Testis (tissue), 3 donors: ENCODE data around the gene FXYD4. TPM values are rescaled to one million over a fixed set of nuclear protein-coding genes. Genes with fewer than 3 reads are reported as not detected.

Experiments used
- DNase-seq: peaks from one replicate; pipeline ENCODE4 v3.0.0-alpha.2; 2019
- H3K27ac ChIP-seq, 2 donors: fragments of 200-600 bp; sonication (generic); one replicate each; pipeline ENCODE4 v1.5.1; 2019
- H3K27me3 ChIP-seq: fragments of 200-600 bp; sonication (generic); one replicate; pipeline ENCODE4 v1.5.1; 2019
- H3K36me3 ChIP-seq: fragments of 200-600 bp; sonication (generic); one replicate; pipeline ENCODE4 v1.5.1; 2017; ENCODE audit warnings: low read depth; ENCODE audit errors: missing control alignments
- H3K4me1 ChIP-seq: fragments of 200-600 bp; sonication (generic); one replicate; pipeline ENCODE4 v1.5.1; 2019
- H3K4me3 ChIP-seq, 2 donors: fragments of 200-600 bp; sonication (generic); one replicate each; pipeline ENCODE4 v1.5.1; 2017 to 2019
- H3K9me3 ChIP-seq: fragments of 200-600 bp; sonication (generic); one replicate; pipeline ENCODE4 v1.5.1; 2017
- CTCF ChIP-seq, 3 experiments: fragments of 450-650 bp in 2 of 3; fragments of 200-600 bp in 1 of 3; sonication (generic) in 1 of 3; IDR thresholded peaks; one replicate each; pipeline ENCODE4 v1.5.1; 2016 to 2019; ENCODE audit warnings: antibody characterized with exemption in 3 of 3, mild to moderate bottlenecking in 2 of 3, moderate library complexity in 1 of 3
- POLR2A ChIP-seq: fragments of 450-650 bp; IDR thresholded peaks from one replicate; pipeline ENCODE4 v1.6.1; 2017; ENCODE audit warnings: antibody characterized with exemption, mild to moderate bottlenecking, moderate library complexity
- WGBS, 2 donors: methylation state at CpG; one replicate each; pipeline ENCODE4 v1.1.5; 2018; 5-methylcytosine and 5-hydroxymethylcytosine counted together
- intact Hi-C: fragments of 100-400 bp; cut with DNase I; formaldehyde crosslinking; loops from one replicate; pipeline ENCODE4 v1.15.1; 2023; ENCODE audit warnings: low total_unique reads
- polyA plus RNA-seq: library from polyadenylated mRNA; stranded (reverse); fragments of 350-450 nt; fragmentation: Illumina TruSeq; extraction: RNeasy Lipid Tissue Mini Kit (QIAGEN cat#74804); gene quantifications from one replicate; pipeline ENCODE4 v1.2.3, GENCODE V29; 2014; ENCODE audit warnings: low read depth, low replicate concordance; ENCODE audit not compliant: insufficient read depth
- total RNA-seq, 2 donors: library from RNA; depleted of rRNA; stranded (reverse); fragments of >200 nt; gene quantifications; one replicate each; pipeline ENCODE4 v1.2.3, GENCODE V29; 2016

FXYD4 gene
- total and polyA plus RNA-seq, 3 donors from 2014 or later = 1.4 to 2.6 (median 1.5) TPM

GRCh38 chr10:43340101-43340500 lies 31.3 kb upstream of the FXYD4 start:
- Histone ChIP-seq H3K9me3 (no peaks in the 10 kb centered on the region), H3K36me3 (no peaks in the 10 kb centered on the region), H3K27me3 (no peaks in the 10 kb centered on the region), H3K27ac (no peak overlapping the region), H3K4me1 (no peaks in the 10 kb centered on the region), H3K4me3 (no peak overlapping the region)
- no peak for DNase-seq
- 87 to 93% methylated on average over 6 of the region's 6 CpGs for WGBS, 2 donors
- intact Hi-C loops = loop anchor here (10.0 kb wide), 1 partner anchor 45 kb away; no protein-coding TSS in a partner anchor
- TF ChIP-seq CTCF (IDR thresholded peaks at IDR 0.05) (no peak), POLR2A (no peak)

GRCh38 chr10:43340619-43341018 lies 30.8 kb upstream of the FXYD4 start:
- H3K4me3 ChIP-seq = no peak overlapping the region
- H3K9me3 ChIP-seq = no peaks in the 10 kb centered on the region
- intact Hi-C loops = loop anchor here (10.0 kb wide), 1 partner anchor 46 kb away; no protein-coding TSS in a partner anchor
- DNase-seq = no peak
- WGBS, 2 donors = 83 to 84% methylated on average over 9 of the region's 9 CpGs
- no peaks in the 10 kb centered on the region for H3K27me3 ChIP-seq
- no peaks in the 10 kb centered on the region for H3K36me3 ChIP-seq
- no peaks in the 10 kb centered on the region for H3K4me1 ChIP-seq
- no peak for TF ChIP-seq POLR2A
- no peak for TF ChIP-seq CTCF (IDR thresholded peaks at IDR 0.05)
- H3K27ac ChIP-seq = no peak overlapping the region

- H3K27me3 ChIP-seq = no peaks in the 10 kb centered on the region
- H3K27ac ChIP-seq = no peak overlapping the region
- 79 to 88% methylated on average over 7 of the region's 7 CpGs for WGBS, 2 donors
- intact Hi-C loops = loop anchor here (10.0 kb wide), 1 partner anchor 47 kb away; no protein-coding TSS in a partner anchor
- TF ChIP-seq CTCF (IDR thresholded peaks at IDR 0.05) (no peak), POLR2A (no peak)
- H3K36me3 ChIP-seq = no peaks in the 10 kb centered on the region
- no peaks in the 10 kb centered on the region for H3K4me1 ChIP-seq
- no peak overlapping the region for H3K4me3 ChIP-seq
- no peak for DNase-seq
- H3K9me3 ChIP-seq = no peaks in the 10 kb centered on the region
Measured at GRCh38 chr10:43341450-43341849, 30.0 kb upstream of the FXYD4 start.

GRCh38 chr10:43342279-43343125 lies 28.9 kb upstream of the FXYD4 start:
- Histone ChIP-seq H3K36me3 (no peaks in the 10 kb centered on the region), H3K27me3 (no peaks in the 10 kb centered on the region), H3K4me1 (no peaks in the 10 kb centered on the region), H3K9me3 (no peaks in the 10 kb centered on the region), H3K27ac (no peak overlapping the region), H3K4me3 (peak overlapping the region in 1 of 2 donors; percentile 11)
- DNase-seq = no peak
- 63 to 72% methylated on average over 21 to 47 of the region's 49 CpGs for WGBS, 2 donors
- TF ChIP-seq POLR2A = no peak
- no peak for TF ChIP-seq CTCF (IDR thresholded peaks at IDR 0.05)
- intact Hi-C loops = loop anchor here (10.0 kb wide), 1 partner anchor 48 kb away; no protein-coding TSS in a partner anchor
